ENCODE data around the gene IFITM1. TPM values are rescaled to one million over a fixed set of nuclear protein-coding genes. Genes with fewer than 3 reads are reported as not detected.

Gene IFITM1
- total and polyA plus RNA-seq, 4 donors: 12.6 to 113 (median 66.7) TPM

DNA sequence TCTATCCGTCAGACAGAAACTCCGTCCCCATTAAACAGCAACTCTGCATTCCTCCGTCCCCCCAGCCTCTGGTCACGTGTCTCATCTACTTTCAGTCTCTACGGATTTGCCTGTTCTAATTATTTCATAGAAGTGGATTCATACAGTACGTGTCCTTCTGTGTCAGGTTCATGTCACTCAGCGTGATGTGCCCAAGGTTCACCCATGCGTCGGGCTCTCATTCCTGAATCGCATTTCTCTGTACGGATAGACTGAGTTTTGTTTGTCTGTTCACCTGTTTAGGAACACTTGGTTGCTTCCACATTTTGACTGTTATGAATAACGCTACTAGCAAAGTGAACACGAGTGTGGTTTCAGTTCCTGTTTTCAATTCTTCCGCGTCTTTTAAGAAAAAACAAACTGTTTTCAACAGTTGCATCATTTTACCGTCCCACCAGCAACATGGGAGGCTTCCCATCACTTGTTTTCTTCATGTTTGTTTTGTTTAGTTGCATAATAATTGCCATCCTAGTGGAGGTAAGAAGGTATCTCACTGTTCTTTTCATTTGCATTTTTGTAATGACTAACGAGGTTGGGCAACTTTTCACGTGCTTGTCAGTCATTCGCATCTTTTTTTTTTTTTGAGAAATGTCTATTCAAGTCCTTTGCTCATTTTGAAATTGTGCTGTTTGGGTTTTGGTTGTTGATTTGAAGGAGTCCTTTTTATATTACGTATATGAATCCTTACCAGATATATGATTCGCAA is 44.5 kb upstream of the IFITM1 start (continued):
- TF ChIP-seq SP1 (IDR thresholded peaks at IDR 0.05): peak; percentile 34
- no peak for TF ChIP-seq RXRA (IDR thresholded peaks at IDR 0.05)
- TF ChIP-seq FOXA2 (IDR thresholded peaks at IDR 0.05): no peak
- no peak for TF ChIP-seq YY1 (IDR thresholded peaks at IDR 0.05)

- Histone ChIP-seq H3K4me3 (ENCODE audit: low read depth in 1 of 3, low read length in 3 of 3) (no peak overlapping the region), H3K4me1 (ENCODE audit: control insufficient read depth in 4 of 4, insufficient read depth in 4 of 4, low read length in 3 of 4) (peaks cover 0 to 3% (median 0%) of the 10 kb centered on the region in 4 donors), H3K27ac (ENCODE audit: low read depth in 1 of 2, low read length in 2 of 2) (peak overlapping the region in 1 of 2 donors; percentile 18), H3K36me3 (ENCODE audit: control insufficient read depth in 4 of 4, insufficient read depth in 3 of 4, low read depth in 1 of 4, low read length in 3 of 4) (no peaks in the 10 kb centered on the region), H3K9me3 (ENCODE audit: control insufficient read depth in 4 of 4, low read length in 3 of 4) (peaks cover 0 to 1% (median 0%) of the 10 kb centered on the region in 4 donors), H3K27me3 (ENCODE audit: control insufficient read depth in 4 of 4, insufficient read depth in 4 of 4, low read length in 3 of 4) (no peaks in the 10 kb centered on the region), H3K9ac (ENCODE audit: low read depth in 1 of 2, low read length in 2 of 2) (no peak overlapping the region)
- WGBS: 85% methylated on average over 18 of the region's 18 CpGs
- TF ChIP-seq EGR1 (IDR thresholded peaks at IDR 0.05; ENCODE audit: low read depth in 2 of 2) (no peak), FOXA1 (IDR thresholded peaks at IDR 0.05) (no peak), ATF3 (IDR thresholded peaks at IDR 0.05) (no peak), FOXA2 (IDR thresholded peaks at IDR 0.05) (no peak)
- peak; percentile 30 for DNase-seq (ENCODE audit: low spot score)
Observed at GRCh38 chr11:270451-271318, 43.2 kb upstream of the IFITM1 start.

DNA sequence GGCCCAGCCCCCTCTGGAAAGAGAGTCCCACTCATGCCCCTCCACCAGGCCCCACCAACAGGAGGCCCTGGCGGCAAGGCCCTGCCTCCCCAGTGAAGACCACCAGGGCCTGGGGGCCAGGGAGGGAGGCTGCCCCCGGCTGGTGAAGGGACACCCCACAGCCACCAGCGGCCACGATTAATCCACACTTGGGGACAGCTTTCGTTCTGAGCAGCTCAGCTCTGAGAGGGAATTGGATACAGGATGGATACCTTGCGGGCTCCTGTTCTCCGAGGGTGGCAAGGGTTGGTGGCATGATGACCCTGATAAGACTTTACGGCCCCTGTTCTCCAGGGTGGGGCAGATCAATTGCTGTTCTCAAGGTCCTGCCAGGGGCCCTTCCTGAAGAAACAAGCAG is 42.5 kb upstream of the IFITM1 start:
- peaks cover 0 to 3% (median 0%) of the 10 kb centered on the region in 4 donors for H3K4me1 ChIP-seq (ENCODE audit: control insufficient read depth in 4 of 4, insufficient read depth in 4 of 4, low read length in 3 of 4)
- WGBS: 69% methylated on average over 8 of the region's 8 CpGs
- no peak for TF ChIP-seq SP1 (IDR thresholded peaks at IDR 0.05)
- TF ChIP-seq, protein P1, sequence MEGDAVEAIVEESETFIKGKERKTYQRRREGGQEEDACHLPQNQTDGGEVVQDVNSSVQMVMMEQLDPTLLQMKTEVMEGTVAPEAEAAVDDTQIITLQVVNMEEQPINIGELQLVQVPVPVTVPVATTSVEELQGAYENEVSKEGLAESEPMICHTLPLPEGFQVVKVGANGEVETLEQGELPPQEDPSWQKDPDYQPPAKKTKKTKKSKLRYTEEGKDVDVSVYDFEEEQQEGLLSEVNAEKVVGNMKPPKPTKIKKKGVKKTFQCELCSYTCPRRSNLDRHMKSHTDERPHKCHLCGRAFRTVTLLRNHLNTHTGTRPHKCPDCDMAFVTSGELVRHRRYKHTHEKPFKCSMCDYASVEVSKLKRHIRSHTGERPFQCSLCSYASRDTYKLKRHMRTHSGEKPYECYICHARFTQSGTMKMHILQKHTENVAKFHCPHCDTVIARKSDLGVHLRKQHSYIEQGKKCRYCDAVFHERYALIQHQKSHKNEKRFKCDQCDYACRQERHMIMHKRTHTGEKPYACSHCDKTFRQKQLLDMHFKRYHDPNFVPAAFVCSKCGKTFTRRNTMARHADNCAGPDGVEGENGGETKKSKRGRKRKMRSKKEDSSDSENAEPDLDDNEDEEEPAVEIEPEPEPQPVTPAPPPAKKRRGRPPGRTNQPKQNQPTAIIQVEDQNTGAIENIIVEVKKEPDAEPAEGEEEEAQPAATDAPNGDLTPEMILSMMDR (IDR thresholded peaks at IDR 0.05; ENCODE audit: low read depth, low read length, missing input control): no peak
- no peak for TF ChIP-seq GABPA (IDR thresholded peaks at IDR 0.05 in 1 of 2, conservative IDR thresholded peaks at IDR 0.05 in 1 of 2)
- TF ChIP-seq ATF3 (IDR thresholded peaks at IDR 0.05): no peak
- no peak for TF ChIP-seq FOXA2 (IDR thresholded peaks at IDR 0.05)
- TF ChIP-seq HNF4A (conservative IDR thresholded peaks at IDR 0.05): no peak
- TF ChIP-seq MAX (IDR thresholded peaks at IDR 0.05): no peak
- TF ChIP-seq RAD21 (IDR thresholded peaks at IDR 0.05): no peak
- no peak for TF ChIP-seq EGR1 (IDR thresholded peaks at IDR 0.05; ENCODE audit: low read depth in 2 of 2)
- TF ChIP-seq JUND (IDR thresholded peaks at IDR 0.05): no peak
- TF ChIP-seq HNF4G (IDR thresholded peaks at IDR 0.05): no peak
- no peak for TF ChIP-seq TAF1 (conservative IDR thresholded peaks at IDR 0.05)
- no peak for TF ChIP-seq NR2F2 (IDR thresholded peaks at IDR 0.05)
- TF ChIP-seq FOXA1 (IDR thresholded peaks at IDR 0.05): no peak
- no peak for TF ChIP-seq REST (IDR thresholded peaks at IDR 0.05)
- TF ChIP-seq RXRA (IDR thresholded peaks at IDR 0.05): no peak
- TF ChIP-seq ZBTB33 (IDR thresholded peaks at IDR 0.05): no peak
- no peak for TF ChIP-seq YY1 (IDR thresholded peaks at IDR 0.05)

More for the DNA sequence above, 42.5 kb upstream of the IFITM1 start:
- Histone ChIP-seq H3K27ac (ENCODE audit: low read depth in 1 of 2, low read length in 2 of 2) (no peak overlapping the region), H3K27me3 (ENCODE audit: control insufficient read depth in 4 of 4, insufficient read depth in 4 of 4, low read length in 3 of 4) (no peaks in the 10 kb centered on the region), H3K9me3 (ENCODE audit: control insufficient read depth in 4 of 4, low read length in 3 of 4) (no peaks in the 10 kb centered on the region), H3K9ac (ENCODE audit: low read depth in 1 of 2, low read length in 2 of 2) (no peak overlapping the region), H3K4me3 (ENCODE audit: low read depth in 1 of 3, low read length in 3 of 3) (no peak overlapping the region), H3K36me3 (ENCODE audit: control insufficient read depth in 4 of 4, insufficient read depth in 3 of 4, low read depth in 1 of 4, low read length in 3 of 4) (no peaks in the 10 kb centered on the region)
- peak; percentile 25 for DNase-seq (ENCODE audit: low spot score)
